Hematopoietic multipotent progenitor cell treated with erythropoietin and hydrocortisone succinate and interleukin-3 and kit ligand, for 8 days (in vitro differentiated cells): ENCODE data around the gene GTPBP1.

Experiments used
- DNase-seq: peaks from one replicate; pipeline ENCODE4 v3.0.0-alpha.2; 2015

Gene GTPBP1

GRCh38 chr22:38705235-38706100 is at the start of gene GTPBP1:
Gene GTPBP1 (plus strand): TSS chr22:38705944. CDS start chr22:38705956, 12 bp downstream.
- DNase-seq, result peak; percentile 100

- DNase-seq, result peak; percentile 87
Observed at GRCh38 chr22:38656256-38657044, 49.3 kb upstream of the GTPBP1 start, which contains the start of the genes CBY1 and FAM227A. Gene CBY1 (plus strand): TSS chr22:38656638. CDS start chr22:38668055, 11,417 bp downstream. Gene FAM227A (minus strand): TSS chr22:38656392. CDS start chr22:38650168, 6,224 bp downstream.

GRCh38 chr22:38657045-38657909 is 48.5 kb upstream of the GTPBP1 start:
- DNase-seq, result peak; percentile 51

GRCh38 chr22:38674888-38675287 is 30.9 kb upstream of the GTPBP1 start:
- no peak for DNase-seq

- peak; percentile 85 for DNase-seq
Observed at GRCh38 chr22:38675833-38676232, 29.9 kb upstream of the GTPBP1 start.

GRCh38 chr22:38681582-38682335 is 24.0 kb upstream of the GTPBP1 start, which contains the start of gene TOMM22:
Gene TOMM22 (plus strand): TSS chr22:38681957. CDS start chr22:38681979, 22 bp downstream.
- DNase-seq, result peak; percentile 87

GRCh38 chr22:38684895-38685294 is 20.8 kb upstream of the GTPBP1 start:
- DNase-seq, result peak; percentile 60

- no peak for DNase-seq
Observed at GRCh38 chr22:38685761-38686160, 20.0 kb upstream of the GTPBP1 start.

- DNase-seq, result no peak
Observed at GRCh38 chr22:38689651-38690050, 16.1 kb upstream of the GTPBP1 start.

- no peak for DNase-seq
Observed at GRCh38 chr22:38694049-38694448, 11.7 kb upstream of the GTPBP1 start.

- DNase-seq, result peak; percentile 32
Observed at GRCh38 chr22:38694940-38695339, 10.8 kb upstream of the GTPBP1 start.

- peak; percentile 76 for DNase-seq
Observed at GRCh38 chr22:38696606-38697424, 8.9 kb upstream of the GTPBP1 start.

- peak; percentile 88 for DNase-seq
Observed at GRCh38 chr22:38697425-38698089, 8.2 kb upstream of the GTPBP1 start.

- DNase-seq, result no peak
Observed at GRCh38 chr22:38698407-38699094, 7.2 kb upstream of the GTPBP1 start.

- no peak for DNase-seq
Observed at GRCh38 chr22:38699143-38699542, 6.6 kb upstream of the GTPBP1 start.

GRCh38 chr22:38699784-38700183 is 6.0 kb upstream of the GTPBP1 start:
- DNase-seq, result no peak

GRCh38 chr22:38700270-38700788 is 5.4 kb upstream of the GTPBP1 start:
- no peak for DNase-seq

- peak; percentile 94 for DNase-seq
Observed at GRCh38 chr22:38700789-38701628, 4.7 kb upstream of the GTPBP1 start, which contains the start of gene JOSD1. Gene JOSD1 (minus strand): TSS chr22:38700943. CDS start chr22:38699987, 956 bp downstream.
